GM20000 (cell line): ENCODE measurements around the gene NEK6.

ENCODE experiments used
- DNase-seq: peaks from one replicate; pipeline ENCODE4 v3.0.0; 2012; ENCODE audit warnings: low spot score
- CTCF ChIP-seq: IDR thresholded peaks from 2 replicates; pipeline ENCODE4 v1.5.1; 2012; ENCODE audit warnings: mild to moderate bottlenecking, control low read depth; ENCODE audit errors: extremely low read depth, missing control alignments

NEK6 gene

DNA sequence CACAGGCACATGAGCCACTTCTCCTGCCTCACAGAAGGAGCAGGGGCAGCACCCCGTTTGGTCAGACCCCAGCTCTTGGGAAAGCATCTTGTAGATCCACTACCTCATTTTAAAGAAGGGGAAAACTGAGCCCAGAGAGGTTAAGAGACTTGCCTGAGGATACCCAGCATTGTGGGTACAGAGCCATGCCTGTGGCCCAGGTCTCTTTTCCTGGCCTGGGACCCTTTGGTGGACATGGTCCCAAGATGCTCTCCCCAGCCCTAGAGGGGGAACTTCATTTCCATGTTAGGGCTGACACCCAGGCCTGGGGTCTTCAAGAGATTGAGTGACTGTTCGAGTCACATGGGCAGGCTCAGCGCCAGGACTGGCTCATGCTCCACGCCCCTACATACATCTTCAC lies 64.2 kb downstream of the NEK6 start:
- no peak for DNase-seq
- no peak for TF ChIP-seq CTCF

GRCh38 chr9:124322618-124323432 lies 65.1 kb downstream of the NEK6 start:
- DNase-seq = no peak
- no peak for TF ChIP-seq CTCF

- TF ChIP-seq CTCF = no peak
- no peak for DNase-seq
Observed at GRCh38 chr9:124323904-124324303, 66.2 kb downstream of the NEK6 start.

- no peak for DNase-seq
- TF ChIP-seq CTCF = no peak
Observed at GRCh38 chr9:124325816-124326215, 68.1 kb downstream of the NEK6 start.

DNA sequence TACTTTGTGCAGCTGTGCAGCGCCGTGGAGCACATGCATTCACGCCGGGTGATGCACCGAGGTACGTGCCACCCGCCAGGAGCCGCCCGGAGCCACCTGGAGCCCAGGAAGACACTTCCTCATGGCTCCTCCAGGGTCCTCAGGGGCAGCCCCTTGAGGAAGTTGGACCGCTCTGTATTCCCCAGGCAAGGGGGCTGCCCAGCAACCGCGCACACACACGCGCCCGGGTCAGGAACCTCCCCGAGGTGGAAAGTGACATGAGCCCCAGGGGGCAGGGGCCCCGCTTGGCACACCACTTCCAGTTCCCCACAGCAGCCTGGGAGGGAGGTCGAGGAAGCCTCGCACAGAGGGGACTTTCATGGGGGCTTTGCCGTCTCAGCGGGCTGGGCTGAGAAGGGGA lies 68.6 kb downstream of the NEK6 start:
- DNase-seq = no peak
- no peak for TF ChIP-seq CTCF

DNA sequence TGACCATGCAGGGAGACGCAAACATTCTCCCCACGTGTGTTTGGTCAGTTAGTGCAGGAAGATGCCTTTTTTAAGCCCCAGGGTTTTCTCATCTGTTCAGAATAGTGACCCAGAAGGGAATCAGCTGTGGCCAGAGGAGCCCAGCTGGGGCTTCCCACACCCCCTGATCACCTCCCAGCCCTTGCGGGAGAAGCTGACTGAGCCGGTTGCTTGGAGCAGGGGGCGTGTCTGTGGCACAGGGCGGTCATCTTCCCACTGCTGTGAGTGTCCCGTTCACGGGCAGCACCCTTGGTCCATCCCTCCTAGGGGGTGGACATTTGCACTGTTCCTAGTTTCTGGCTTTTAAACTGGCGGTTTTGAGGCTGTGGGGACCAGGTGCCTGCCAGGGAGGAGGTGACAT lies 69.7 kb downstream of the NEK6 start:
- DNase-seq = no peak
- TF ChIP-seq CTCF = no peak

- no peak for TF ChIP-seq CTCF
- no peak for DNase-seq
Observed at GRCh38 chr9:124328285-124328684, 70.5 kb downstream of the NEK6 start.
